HepG2 (cell line): ENCODE results near the gene COBL. TPM values are rescaled to one million over a fixed set of nuclear protein-coding genes. Genes with fewer than 3 reads are reported as not detected.

Experiments used
- CEBPZ ChIP-seq: IDR thresholded peaks from 2 replicates; pipeline ENCODE4 v1.6.1; 2012; ENCODE audit warnings: low read length, improper control_type of control experiment
- MZF1 ChIP-seq: sonication (generic); formaldehyde crosslinking; IDR thresholded peaks from 2 replicates; pipeline ENCODE4 v1.8.1; 2023; ENCODE audit warnings: mild to moderate bottlenecking, missing genetic modification reagents, borderline replicate concordance
- ONECUT2 ChIP-seq: sonication (generic); formaldehyde crosslinking; IDR thresholded peaks from 2 replicates; pipeline ENCODE4 v1.4.0; 2020; ENCODE audit warnings: missing genetic modification reagents
- TBP ChIP-seq: sonication (generic); formaldehyde crosslinking; IDR thresholded peaks from 2 replicates; pipeline ENCODE4 v1.5.0; 2020; ENCODE audit warnings: missing genetic modification reagents
- TBX3 ChIP-seq: fragments of 450-650 bp; IDR thresholded peaks from 2 replicates; pipeline ENCODE4 v1.6.1; 2017; ENCODE audit warnings: antibody characterized with exemption, mild to moderate bottlenecking, inconsistent platforms, borderline replicate concordance
- ZBTB4 ChIP-seq: sonication (generic); formaldehyde crosslinking; IDR thresholded peaks from 2 replicates; pipeline ENCODE4 v1.4.0; 2020; ENCODE audit warnings: missing genetic modification reagents, mild to moderate bottlenecking, borderline replicate concordance
- ZBTB40 ChIP-seq, 2 experiments: fragments of 450-650 bp in 1 of 2; sonication (generic) in 1 of 2; formaldehyde crosslinking in 1 of 2; IDR thresholded peaks; 2 replicates each; pipeline versions ENCODE4 v1.6.1 to v1.8.0; 2016 to 2022; ENCODE audit warnings: antibody characterized with exemption in 1 of 2, mild to moderate bottlenecking in 1 of 2, missing genetic modification reagents in 1 of 2
- ZC3H13 ChIP-seq: sonication (generic); formaldehyde crosslinking; IDR thresholded peaks from 2 replicates; pipeline ENCODE4 v1.8.1; 2023; ENCODE audit warnings: mild to moderate bottlenecking, missing genetic modification reagents, moderate library complexity
- ZNF512 ChIP-seq: sonication (generic); formaldehyde crosslinking; IDR thresholded peaks from 2 replicates; pipeline ENCODE4 v1.4.0; 2020; ENCODE audit warnings: mild to moderate bottlenecking, missing genetic modification reagents
- ZNF570 ChIP-seq: sonication (generic); formaldehyde crosslinking; IDR thresholded peaks from 2 replicates; pipeline ENCODE4 v1.4.0; 2020; ENCODE audit warnings: mild to moderate bottlenecking, missing genetic modification reagents, borderline replicate concordance
- ZNF816 ChIP-seq: sonication (generic); formaldehyde crosslinking; IDR thresholded peaks from 2 replicates; pipeline ENCODE4 v1.8.0; 2022; ENCODE audit warnings: missing genetic modification reagents, mild to moderate bottlenecking, borderline replicate concordance
- polyA plus RNA-seq, 8 experiments: library from polyadenylated mRNA; depleted of rRNA in 3 of 8; stranded (reverse) in 7 of 8; unstranded in 1 of 8; fragments of >200 nt; fragmentation: Illumina TruSeq in 4 of 8; extraction: Trizol in 4 of 8; gene quantifications; 2 replicates each; pipeline versions ENCODE4 v1.2.1 to v1.2.3, GENCODE V29; 2011 to 2016; ENCODE audit warnings: low read depth in 4 of 8, missing spikeins in 1 of 8, mixed read lengths in 1 of 8; ENCODE audit not compliant: insufficient read depth in 1 of 8
- total RNA-seq, 5 experiments: library from RNA; depleted of rRNA; stranded (reverse); fragments of >200 nt; fragmentation: Illumina TruSeq; extraction: Trizol; gene quantifications; 2 replicates each; pipeline ENCODE4 v1.2.3, GENCODE V29; 2016; ENCODE audit warnings: low read depth in 1 of 5

The COBL gene
- total and polyA plus RNA-seq, 2 of the 13 experiments (the other 11 are each of a cell fraction or from before 2014, with no cell fraction given): 3.8 to 4.9 TPM

GRCh38 chr7:51316262-51316665 lies 345 bp downstream of the COBL start (continued):
- no peak for TF ChIP-seq ZBTB40 (IDR thresholded peaks at IDR 0.05)
- TF ChIP-seq ZBTB40 (CRISPR knock-in tag; IDR thresholded peaks at IDR 0.05): no peak
- TF ChIP-seq TBP (CRISPR knock-in tag): no peak
- TF ChIP-seq ONECUT2 (CRISPR knock-in tag): no peak
- no peak for TF ChIP-seq MZF1
- no peak for TF ChIP-seq ZNF570
- TF ChIP-seq ZBTB4 (CRISPR knock-in tag): no peak
- no peak for TF ChIP-seq CEBPZ
- no peak for TF ChIP-seq ZNF816 (CRISPR knock-in tag)
- no peak for TF ChIP-seq ZNF512 (CRISPR knock-in tag)
- TF ChIP-seq TBX3: peak; percentile 19; the same call in 1 of the 2 replicates
- TF ChIP-seq ZC3H13 (CRISPR knock-in tag): 0 out of 2 replicates have a peak, but pooled peaks have one; percentile 36
